Measurements from ENCODE around the gene CFAP99.

Gene CFAP99

DNA sequence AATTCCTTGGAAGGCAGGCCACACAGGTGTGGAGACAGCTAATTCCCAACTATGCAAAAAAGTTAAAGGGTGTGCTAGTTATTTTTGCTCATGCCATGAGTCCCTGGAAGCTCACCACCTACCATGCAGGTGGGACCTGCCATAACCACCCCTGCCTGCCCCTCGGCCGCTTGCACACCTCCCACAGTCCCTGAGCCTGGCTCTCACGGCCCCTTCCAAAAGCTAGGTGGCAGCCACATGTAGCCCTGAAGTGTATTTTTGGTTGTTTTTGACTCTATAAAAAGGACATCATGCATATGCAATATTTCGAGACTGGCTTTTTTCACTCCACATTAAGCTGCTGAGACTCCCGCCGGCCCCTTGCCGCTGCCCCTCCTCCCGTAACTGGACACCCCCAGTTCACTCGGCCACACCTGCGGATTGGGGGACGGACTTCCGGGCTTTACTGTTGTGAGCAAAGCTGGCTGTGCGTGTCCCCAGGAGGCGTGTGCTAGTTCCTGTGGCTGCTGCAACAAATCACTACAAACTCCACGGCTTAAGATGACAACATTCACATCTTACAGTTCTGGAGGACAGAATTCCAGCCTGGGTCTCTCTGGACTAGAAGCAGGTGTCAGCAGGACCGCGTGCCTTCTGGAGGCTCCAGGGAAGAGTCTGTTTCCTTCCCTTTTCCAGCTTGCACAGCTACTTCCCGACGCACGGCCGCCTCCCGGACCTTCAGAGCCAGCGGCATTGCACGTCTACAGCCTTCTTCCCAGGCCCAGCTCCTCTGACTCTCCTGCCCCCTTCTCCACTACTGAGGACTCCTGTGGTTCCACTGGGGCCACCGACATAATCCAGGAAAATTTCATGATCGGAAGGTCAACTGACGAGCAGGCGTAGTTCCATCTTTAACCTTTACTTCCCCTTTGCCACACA lies 25.1 kb upstream of the CFAP99 start:
- no peak for DNase-seq

GRCh38 chr4:2394528-2394927 lies 24.2 kb upstream of the CFAP99 start:
- no peak for DNase-seq

- no peak for DNase-seq
These were observed 23.7 kb upstream of the CFAP99 start for GRCh38 chr4:2395038-2395437.

DNA sequence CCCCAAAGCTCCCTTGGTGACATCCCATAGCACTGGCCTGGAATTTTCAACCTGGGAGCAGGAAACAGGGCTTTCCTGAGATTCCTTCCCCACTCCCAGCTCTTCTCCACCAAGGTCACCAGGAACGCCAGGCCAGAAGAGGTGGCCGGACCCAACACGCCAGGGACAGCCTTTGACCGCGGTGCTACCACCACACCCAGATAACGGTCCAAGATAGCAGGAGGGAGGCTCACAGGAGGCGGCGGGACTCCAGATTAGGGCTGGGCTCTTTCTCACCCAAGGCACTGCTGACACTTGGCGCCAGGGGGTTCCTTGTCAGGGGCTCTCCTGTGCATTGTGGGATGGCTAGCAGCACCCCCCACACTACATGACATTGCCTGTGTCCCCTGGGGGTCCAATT lies 23.2 kb upstream of the CFAP99 start:
- no peak for DNase-seq

- DNase-seq = no peak
These were observed 21.9 kb upstream of the CFAP99 start for GRCh38 chr4:2396781-2397368.

DNA sequence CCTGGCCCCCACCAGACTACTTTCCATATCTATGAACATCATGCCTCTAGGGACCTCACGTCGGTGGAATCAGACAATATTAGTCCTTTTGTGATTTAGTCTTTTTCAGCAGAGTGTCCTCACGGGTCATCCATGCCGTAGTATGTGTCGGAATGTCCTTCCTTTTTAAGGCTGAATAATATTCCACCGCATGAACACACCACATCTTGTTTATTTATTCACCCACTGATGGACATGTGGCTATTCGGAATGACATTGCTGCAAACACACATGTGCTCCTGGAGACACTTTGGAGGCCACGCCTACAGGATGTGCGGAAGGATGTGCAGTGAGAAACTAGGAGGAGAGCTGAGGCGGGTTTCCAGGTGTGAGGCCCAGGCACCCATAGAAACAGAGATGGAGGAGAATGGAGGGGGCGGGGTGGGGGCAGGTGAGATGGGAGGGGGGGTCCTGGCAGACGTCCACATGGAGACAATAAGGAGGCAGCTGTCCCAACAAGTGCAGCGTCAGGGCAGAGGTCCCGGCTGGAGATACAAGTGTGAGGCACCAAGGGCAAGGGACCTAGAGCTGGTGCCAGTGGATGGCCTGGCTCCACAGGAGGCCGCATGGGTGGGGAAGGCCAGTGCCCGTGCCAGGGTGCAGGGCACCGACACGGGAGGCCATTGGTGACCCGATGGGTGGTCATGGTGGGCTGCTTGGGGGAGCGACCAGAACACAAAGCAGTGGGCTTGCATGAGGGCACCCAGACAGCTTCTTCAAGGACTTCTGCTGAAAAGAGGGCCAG lies 21.0 kb upstream of the CFAP99 start:
- no peak for DNase-seq

GRCh38 chr4:2399216-2399615 lies 19.5 kb upstream of the CFAP99 start:
- no peak for DNase-seq

DNA sequence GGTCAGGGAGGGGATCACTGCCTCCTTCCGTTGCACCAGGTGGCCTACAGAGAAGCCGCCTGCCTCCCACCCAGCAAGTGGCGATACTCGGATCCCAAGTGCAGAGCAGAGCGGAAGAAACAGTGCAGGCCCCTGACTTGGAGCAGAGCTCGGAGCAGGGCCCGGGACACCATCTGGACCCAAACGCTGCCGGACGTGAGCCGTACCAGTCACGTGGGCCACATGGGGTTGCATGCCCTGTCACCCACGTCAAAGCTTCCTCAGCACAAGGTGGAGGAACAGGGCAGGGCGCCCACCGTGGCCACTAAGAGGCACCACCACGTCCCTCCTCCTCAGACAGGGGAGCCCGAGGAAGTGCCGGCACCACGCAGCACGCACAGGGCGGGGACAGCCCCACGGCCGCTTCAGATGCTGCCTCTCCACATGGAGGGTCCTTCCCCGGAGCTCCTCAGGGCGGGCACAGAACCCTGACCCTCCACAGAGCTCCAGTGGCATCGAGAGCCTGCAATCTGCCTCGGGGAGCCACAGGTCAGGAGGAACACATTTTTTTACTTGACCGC lies 19.0 kb upstream of the CFAP99 start:
- DNase-seq = no peak

- DNase-seq = no peak
These were observed 17.7 kb upstream of the CFAP99 start for GRCh38 chr4:2400841-2401609.

DNA sequence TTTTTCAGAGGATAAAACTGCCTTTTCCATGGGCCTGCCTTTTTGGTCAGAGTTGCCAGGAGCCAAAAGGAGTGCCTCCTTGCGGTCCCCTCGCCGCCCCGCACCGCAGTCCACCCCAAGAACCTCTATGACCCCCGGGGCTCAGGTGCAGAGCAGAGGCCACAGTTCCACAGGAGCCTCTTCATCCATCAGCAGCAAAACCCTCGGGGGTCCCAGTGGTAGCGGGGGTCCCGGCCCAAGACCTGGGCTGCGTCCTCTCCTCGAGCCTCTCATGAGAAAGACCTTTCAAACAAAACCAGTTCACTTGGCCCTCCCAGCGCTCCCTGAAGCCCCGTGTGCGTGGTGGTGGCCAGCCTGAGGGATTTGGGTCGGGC lies 17.2 kb upstream of the CFAP99 start:
- no peak for DNase-seq

DNA sequence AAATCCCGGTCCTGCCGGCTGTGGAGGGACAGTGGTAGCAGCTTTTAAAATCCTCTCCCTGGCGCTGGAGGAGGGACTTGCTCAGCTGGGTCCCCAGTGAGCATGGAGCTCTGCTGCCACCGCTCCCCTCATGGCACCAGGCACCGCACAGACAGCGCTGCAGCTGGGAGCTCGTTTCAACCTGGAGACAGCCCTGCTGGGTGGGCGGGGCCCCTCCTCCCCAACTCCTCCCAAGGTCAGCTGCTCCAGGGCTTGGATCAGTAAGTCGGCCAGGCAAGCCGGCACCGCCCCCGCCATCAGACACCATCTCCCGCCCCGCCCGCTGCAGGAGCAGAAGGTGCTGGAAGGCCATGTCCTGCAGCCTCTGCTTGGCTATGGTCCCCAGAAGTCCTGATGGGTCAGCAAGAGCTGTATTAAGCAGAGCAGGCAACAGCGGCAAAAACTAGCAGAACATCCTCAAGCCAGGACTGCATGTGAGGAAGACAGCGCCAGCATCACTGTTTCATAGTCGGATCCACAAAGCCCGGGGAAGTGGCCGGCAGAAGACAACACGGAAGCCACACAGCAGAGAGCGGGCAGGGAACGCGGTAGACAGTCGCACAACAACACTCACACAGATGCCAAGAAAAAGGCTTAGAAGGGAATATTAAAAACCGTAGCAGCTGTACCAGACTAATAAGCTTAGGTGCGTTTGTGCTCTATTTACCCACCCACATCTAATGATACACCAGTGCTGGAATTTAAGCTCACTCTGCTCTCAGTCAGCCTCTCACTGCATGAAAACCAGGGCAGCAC lies 16.5 kb upstream of the CFAP99 start:
- DNase-seq = no peak

DNA sequence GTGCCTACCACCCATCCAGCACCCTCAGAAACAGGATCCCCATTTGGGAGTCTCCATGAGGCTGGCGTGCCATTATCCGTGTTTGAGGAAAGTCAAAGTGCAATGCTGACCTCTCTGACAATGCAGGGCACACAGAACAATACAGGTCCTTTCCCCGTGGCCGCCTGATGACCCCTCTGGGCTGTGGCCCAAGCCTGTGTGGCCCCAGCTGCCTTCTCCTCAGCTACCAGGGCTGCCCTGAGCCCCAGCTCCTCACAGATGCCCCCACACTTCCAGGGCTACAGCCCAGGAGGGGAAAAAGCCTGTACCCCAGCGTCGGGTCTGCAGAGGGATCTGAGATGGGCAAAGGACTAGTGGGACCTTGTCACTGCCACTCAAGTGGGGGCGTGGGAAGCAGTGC lies 15.8 kb upstream of the CFAP99 start:
- DNase-seq = no peak

GRCh38 chr4:2406406-2406805 lies 12.3 kb upstream of the CFAP99 start:
- DNase-seq = no peak

DNA sequence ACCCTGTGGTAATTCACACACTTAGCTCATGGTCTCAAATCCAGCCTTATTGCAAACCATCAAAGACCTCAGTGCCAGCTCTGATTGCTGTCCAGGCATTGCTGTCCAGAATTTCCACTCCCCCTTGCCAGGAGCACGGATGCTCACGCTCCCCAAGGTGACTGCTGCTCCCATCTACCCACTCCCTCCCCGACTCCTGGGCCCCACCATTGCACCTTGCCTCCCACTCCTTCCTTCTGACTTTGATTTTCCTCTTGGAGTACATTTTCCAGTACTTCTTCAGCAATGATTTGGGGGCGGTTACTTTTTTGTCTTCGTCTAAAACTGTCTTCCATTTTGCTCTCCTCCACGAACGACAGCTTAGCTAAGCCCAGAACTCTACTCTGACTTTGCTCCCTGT lies 11.8 kb upstream of the CFAP99 start:
- DNase-seq = no peak

GRCh38 chr4:2407991-2408342 lies 10.8 kb upstream of the CFAP99 start:
- no peak for DNase-seq

DNA sequence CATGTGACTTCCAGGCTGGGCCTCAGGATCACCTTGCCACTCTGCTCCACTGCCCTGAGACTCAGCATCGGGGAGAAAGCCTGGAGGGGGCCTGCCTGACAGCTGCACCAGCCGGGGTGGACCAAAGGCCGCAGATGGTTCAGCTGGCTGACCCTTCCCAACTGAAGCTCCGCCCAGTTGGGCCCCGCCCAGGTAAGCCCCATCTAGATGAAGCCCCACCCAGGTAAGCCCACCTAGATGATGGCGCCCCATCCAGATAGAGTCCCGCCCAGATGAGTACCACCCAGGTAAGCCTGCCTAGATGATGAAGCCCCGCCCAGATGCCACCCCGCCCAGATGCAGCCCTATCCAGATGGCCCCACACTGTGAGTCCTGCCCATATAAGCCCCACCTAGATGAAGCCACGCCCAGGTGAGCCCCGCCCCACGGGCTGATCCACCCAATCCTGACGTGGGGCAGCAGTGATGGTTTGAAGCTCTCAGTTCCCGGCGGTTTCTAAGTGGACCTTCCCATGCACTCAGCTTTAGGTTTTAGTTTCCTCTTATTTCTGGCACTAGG lies 10.3 kb upstream of the CFAP99 start:
- DNase-seq = no peak

- DNase-seq = no peak
These were observed 9.8 kb upstream of the CFAP99 start for GRCh38 chr4:2408976-2409375.

- DNase-seq = no peak
These were observed 9.4 kb upstream of the CFAP99 start for GRCh38 chr4:2409381-2409783.

DNA sequence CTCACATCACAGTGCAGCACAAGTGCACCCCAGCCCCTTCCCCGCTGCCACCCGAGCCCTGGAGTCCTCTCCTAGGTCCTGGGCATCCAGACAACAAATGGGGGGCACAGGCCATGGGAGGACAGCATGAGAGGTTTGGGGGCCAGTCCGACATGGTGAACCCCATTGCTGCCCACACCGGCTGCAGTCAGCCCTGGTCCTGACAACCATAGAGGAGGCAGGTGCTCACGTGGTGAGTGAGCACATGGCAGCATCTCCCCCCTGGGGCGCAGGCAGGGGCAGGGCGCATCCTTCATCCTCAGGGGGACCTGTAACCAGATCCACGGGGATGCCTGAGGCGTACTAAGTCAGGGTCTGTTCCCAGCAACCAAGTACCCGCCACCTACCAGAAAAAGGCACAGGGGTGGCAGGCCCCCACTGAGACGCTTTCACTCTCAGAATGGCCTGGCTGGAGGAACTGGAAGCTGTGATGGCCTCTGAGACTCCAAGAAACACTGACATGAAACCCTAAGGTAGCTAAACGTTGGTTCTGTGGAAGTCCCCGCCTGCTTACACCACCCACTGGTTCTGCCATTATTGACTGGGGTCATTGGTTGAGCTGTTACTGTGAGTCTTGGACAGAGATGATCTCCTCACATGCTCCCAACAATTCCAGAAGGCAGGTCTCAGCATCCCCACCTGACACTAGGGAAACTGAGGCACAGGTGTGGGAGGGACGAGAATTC lies 6.8 kb upstream of the CFAP99 start:
- no peak for DNase-seq

- DNase-seq = no peak
These were observed 6.2 kb upstream of the CFAP99 start for GRCh38 chr4:2412534-2412884.
